Fibroblast of mammary gland (primary cell): ENCODE results near the gene CCDC191.
A peak's percentile ranks its signal among the peaks of the same experiment; 100 is the strongest.

ENCODE experiments used
- DNase-seq: peaks from one replicate; pipeline ENCODE4 v3.0.0-alpha.2; 2010; ENCODE audit warnings: low read depth
- H3K4me3 ChIP-seq: 2 replicates; pipeline ENCODE4 v1.5.1; 2011; ENCODE audit warnings: low read depth, mild to moderate bottlenecking, low read length, moderate library complexity; ENCODE audit not compliant: control insufficient read depth
- TF ChIP-seq, protein P1 (sequence below): conservative IDR thresholded peaks from 2 replicates; pipeline ENCODE4 v1.5.1; 2011; ENCODE audit warnings: low read depth, low read length, inconsistent platforms; ENCODE audit not compliant: control insufficient read depth, insufficient read depth

Gene CCDC191

DNA sequence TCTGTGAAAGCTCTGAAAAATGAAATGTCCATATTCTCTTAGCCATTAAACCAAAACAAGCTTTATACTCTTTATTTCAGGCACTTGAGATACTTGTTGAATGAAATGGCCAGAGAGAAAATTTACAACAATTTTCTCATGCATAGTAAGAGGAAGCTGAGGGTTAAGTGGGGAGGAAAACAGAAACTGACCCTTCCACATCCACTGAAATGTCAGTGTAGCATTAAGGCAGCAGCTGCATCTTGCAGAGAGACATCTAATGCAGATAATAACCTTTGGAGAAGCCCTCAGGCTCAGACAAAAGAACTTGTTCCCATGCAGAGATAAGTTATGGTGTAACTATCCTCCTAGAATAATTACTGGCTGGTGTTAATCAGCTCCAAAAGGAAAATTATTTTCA, 74.5 kb downstream of the CCDC191 start:
- DNase-seq: no peak
- TF ChIP-seq, protein P1, sequence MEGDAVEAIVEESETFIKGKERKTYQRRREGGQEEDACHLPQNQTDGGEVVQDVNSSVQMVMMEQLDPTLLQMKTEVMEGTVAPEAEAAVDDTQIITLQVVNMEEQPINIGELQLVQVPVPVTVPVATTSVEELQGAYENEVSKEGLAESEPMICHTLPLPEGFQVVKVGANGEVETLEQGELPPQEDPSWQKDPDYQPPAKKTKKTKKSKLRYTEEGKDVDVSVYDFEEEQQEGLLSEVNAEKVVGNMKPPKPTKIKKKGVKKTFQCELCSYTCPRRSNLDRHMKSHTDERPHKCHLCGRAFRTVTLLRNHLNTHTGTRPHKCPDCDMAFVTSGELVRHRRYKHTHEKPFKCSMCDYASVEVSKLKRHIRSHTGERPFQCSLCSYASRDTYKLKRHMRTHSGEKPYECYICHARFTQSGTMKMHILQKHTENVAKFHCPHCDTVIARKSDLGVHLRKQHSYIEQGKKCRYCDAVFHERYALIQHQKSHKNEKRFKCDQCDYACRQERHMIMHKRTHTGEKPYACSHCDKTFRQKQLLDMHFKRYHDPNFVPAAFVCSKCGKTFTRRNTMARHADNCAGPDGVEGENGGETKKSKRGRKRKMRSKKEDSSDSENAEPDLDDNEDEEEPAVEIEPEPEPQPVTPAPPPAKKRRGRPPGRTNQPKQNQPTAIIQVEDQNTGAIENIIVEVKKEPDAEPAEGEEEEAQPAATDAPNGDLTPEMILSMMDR: no peak
- no peak overlapping the region for H3K4me3 ChIP-seq

DNA sequence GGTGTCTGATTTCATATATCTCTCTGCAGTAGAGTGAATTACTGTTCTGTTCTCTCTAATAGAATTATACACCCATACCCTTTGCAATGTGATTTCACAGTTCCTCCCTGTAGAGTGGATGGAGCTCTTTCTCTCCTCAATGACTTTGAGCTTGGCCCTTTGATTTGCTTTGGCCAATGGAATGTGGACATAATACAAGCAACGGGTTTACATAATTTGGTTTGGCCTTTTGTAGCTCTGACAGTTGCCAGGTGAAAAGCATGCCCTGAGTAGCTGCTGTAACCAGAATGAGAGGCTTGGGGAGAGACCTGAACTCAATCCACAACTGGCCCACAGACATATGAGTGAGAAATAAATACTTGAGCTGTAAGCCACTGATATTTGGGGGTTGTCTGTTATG, 76.4 kb downstream of the CCDC191 start:
- TF ChIP-seq, protein P1: no peak
- no peak overlapping the region for H3K4me3 ChIP-seq
- no peak for DNase-seq

DNA sequence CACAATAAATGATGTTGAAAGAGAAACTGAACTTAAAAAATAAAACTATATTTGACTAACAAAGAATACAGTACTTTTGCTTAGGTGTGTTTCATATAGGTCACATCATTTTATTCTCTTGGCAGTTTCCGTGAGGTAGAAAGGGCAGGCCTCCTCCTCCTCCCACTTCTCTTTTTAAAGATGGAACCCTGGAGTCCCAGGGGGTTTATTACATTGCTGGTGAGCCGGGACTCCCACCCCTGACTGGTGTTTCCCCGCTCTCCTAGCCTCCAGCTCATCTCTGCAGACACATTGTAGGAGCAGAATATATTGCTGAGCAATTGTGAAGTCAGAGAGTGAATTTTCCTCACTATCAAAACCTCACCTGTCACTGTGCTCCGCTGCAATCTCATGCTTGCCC, 78.5 kb downstream of the CCDC191 start:
- TF ChIP-seq, protein P1: no peak
- no peak overlapping the region for H3K4me3 ChIP-seq
- no peak for DNase-seq

DNA sequence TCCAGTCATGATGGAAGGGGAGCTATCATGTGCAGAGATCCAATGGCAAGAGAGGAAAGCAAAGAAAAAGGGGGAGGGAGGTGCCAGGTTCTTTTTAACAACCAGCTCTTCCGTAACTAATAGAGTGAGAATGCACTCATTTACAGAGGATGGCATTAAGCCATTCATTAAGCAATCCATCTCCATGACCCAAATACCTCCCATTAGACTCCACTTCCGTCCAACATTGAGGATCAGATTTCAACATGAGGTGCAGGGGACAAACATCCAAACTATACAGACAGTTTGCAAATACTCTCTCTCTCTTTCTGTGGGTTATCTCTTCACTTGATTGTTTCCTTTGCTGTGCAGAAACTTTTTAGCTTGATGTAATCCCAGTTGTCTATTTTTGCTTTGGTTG, 87.3 kb downstream of the CCDC191 start:
- TF ChIP-seq, protein P1: no peak
- H3K4me3 ChIP-seq: no peak overlapping the region
- peak; percentile 23 for DNase-seq

DNA sequence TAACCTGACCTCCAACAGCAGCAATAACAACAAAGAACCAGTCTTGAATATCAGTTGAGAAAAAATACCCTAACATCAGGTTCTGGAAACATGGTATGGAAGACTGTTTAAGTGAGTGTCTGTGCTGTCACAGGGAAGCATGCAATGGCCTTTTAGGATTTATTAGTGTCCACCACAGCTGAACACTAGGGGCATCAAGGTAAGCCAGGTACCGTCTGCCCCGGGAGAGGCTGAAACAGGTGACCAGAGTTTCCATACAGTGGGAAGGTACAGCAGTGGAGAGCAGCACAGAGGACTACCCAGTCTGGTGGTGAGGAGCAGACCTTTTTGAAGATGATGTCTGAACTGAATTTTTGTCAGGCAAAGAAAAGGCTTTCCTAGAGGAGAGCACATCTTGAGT, 90.2 kb downstream of the CCDC191 start:
- no peak overlapping the region for H3K4me3 ChIP-seq
- no peak for DNase-seq
- TF ChIP-seq, protein P1: no peak

DNA sequence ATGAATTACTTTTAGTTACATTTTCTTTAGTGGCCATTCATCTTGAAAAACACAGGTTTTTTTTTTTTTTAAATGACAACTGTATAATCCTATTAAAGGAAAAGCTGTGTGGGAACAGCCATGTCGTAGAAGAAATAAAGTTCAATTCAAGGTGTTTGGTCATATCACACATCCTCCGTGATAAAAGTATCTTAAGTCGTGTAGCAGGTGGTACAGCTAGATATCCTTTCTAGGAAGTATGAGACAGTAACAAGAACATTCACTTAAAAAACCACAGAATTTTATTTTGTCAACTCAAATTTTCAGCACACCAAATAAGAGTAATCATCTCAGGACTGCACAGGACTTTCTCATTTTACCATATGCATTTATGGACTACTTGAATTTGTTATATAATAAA, 92.4 kb downstream of the CCDC191 start:
- TF ChIP-seq, protein P1: no peak
- no peak for DNase-seq
- no peak overlapping the region for H3K4me3 ChIP-seq

DNA sequence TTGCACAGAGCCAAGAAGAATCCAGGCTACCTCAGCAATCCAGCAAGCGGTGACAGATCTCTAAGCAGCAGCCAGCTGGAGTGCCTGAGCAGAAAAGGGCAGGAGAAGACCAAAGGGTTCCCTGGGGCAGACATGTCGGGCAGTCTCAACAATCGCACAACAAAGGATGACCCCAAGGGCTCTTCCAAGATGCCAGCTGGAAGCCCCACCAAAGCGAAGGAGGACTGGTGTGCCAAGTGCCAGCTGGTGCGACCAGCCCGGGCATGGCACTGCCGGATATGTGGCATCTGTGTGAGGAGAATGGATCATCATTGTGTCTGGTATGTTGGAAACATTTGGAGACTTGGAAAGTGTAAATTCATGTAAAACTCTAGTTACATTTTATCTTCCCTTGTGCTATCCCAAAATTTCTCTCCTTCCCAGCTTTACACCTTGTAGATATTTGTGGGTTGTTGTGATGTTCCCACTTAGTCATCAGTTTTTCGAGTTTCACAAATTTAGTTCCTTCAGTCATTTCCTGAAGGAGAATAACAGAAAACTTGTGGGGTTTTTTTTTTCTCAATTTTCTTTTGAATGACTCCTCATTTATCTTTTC, 102.1 kb downstream of the CCDC191 start:
- TF ChIP-seq, protein P1: no peak
- DNase-seq: no peak
- H3K4me3 ChIP-seq: no peak overlapping the region
